Measurements from ENCODE around the gene RASGRP1. TPM values are rescaled to one million over a fixed set of nuclear protein-coding genes. Genes with fewer than 3 reads are reported as not detected.

RASGRP1 gene
- total RNA-seq, 1 experiment from 2014 or later = 0.39 TPM

DNA sequence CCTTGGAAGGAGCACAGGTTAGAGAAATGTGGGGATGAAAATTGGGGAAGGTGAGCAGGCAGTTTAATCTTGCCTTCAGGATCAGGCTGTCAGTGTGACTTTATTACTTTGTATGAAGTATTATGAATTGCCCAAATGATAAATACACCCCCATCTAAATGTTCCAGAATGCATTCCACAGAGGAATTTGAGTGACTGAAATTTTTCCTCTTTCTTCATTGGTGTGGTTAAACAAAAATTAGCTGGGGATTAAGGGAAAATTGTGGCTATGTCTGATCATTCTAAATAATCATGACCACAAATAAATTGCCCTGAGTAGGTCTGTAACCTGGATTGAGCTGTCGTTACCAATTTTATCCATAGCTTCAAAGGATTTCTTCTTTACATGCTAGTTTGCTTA is 77.2 kb downstream of the RASGRP1 start:
- H3K4me2 ChIP-seq = no peak overlapping the region
- no peak overlapping the region for H3K4me3 ChIP-seq
- no peaks in the 10 kb centered on the region for H3K36me3 ChIP-seq (ENCODE audit: low read depth)
- H4K20me1 ChIP-seq (ENCODE audit: insufficient read depth) = no peaks in the 10 kb centered on the region
- no peaks in the 10 kb centered on the region for H3K9me3 ChIP-seq (ENCODE audit: insufficient read depth, low read depth)
- no peaks in the 10 kb centered on the region for H3K9me2 ChIP-seq (ENCODE audit: insufficient read depth)
- no peaks in the 10 kb centered on the region for H3K4me1 ChIP-seq (replicated peaks; ENCODE audit: insufficient read depth)
- no peak for DNase-seq
- H2AFZ ChIP-seq = no peak overlapping the region
- H3F3A ChIP-seq (ENCODE audit: insufficient read depth, low read depth) = no peaks in the 10 kb centered on the region
- intact Hi-C loops (cut with micrococcal nuclease; ENCODE audit: unreplicated experiment) = no loop called here
- POLR2A ChIA-PET (ENCODE audit: unreplicated experiment) = no interaction called here
- no peaks in the 10 kb centered on the region for H3K27me3 ChIP-seq (ENCODE audit: insufficient read depth, low read depth)
- BruUV-seq (replicated peaks) = no TSS peak
- CTCF ChIA-PET = no interaction called here
- no peaks in the 10 kb centered on the region for H3K79me2 ChIP-seq (ENCODE audit: low read depth)
- H3K27ac ChIP-seq = no peak overlapping the region
- TF ChIP-seq, protein P1, sequence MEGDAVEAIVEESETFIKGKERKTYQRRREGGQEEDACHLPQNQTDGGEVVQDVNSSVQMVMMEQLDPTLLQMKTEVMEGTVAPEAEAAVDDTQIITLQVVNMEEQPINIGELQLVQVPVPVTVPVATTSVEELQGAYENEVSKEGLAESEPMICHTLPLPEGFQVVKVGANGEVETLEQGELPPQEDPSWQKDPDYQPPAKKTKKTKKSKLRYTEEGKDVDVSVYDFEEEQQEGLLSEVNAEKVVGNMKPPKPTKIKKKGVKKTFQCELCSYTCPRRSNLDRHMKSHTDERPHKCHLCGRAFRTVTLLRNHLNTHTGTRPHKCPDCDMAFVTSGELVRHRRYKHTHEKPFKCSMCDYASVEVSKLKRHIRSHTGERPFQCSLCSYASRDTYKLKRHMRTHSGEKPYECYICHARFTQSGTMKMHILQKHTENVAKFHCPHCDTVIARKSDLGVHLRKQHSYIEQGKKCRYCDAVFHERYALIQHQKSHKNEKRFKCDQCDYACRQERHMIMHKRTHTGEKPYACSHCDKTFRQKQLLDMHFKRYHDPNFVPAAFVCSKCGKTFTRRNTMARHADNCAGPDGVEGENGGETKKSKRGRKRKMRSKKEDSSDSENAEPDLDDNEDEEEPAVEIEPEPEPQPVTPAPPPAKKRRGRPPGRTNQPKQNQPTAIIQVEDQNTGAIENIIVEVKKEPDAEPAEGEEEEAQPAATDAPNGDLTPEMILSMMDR (conservative IDR thresholded peaks at IDR 0.05) = no peak
- no peak for TF ChIP-seq EZH2 (IDR thresholded peaks at IDR 0.05; ENCODE audit: low read depth)

DNA sequence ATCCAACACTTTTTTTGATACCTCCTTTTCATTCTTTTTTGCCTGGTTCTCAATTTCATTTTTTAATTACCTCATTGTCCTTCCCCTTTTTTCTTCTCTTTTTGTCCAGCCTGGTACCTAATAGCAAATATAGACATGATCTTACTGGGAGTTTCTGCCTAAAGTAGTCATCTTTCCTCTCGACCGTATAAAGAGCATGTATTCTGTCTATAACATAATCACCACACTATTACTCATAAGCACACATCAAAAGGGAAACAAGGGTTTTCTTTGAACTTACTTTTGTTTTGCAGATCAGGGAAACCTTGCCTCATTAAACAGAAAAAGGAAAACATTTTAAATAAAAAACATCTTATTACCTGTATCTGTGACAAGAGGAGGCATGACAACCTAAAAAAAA is 77.7 kb downstream of the RASGRP1 start:
- Histone ChIP-seq H3K79me2 (ENCODE audit: low read depth) (no peaks in the 10 kb centered on the region), H3K4me2 (no peak overlapping the region), H2AFZ (no peak overlapping the region), H3K27me3 (ENCODE audit: insufficient read depth, low read depth) (no peaks in the 10 kb centered on the region), H4K20me1 (ENCODE audit: insufficient read depth) (no peaks in the 10 kb centered on the region), H3F3A (ENCODE audit: insufficient read depth, low read depth) (no peaks in the 10 kb centered on the region), H3K36me3 (ENCODE audit: low read depth) (no peaks in the 10 kb centered on the region; the same call in 1 of the 2 replicates), H3K4me1 (replicated peaks; ENCODE audit: insufficient read depth) (no peaks in the 10 kb centered on the region), H3K27ac (no peak overlapping the region), H3K9me3 (ENCODE audit: insufficient read depth, low read depth) (no peaks in the 10 kb centered on the region), H3K9me2 (ENCODE audit: insufficient read depth) (no peaks in the 10 kb centered on the region), H3K4me3 (no peak overlapping the region)
- POLR2A ChIA-PET (ENCODE audit: unreplicated experiment) = no interaction called here
- no TSS peak for BruUV-seq (replicated peaks)
- intact Hi-C loops (cut with micrococcal nuclease; ENCODE audit: unreplicated experiment) = no loop called here
- TF ChIP-seq, protein P1 (conservative IDR thresholded peaks at IDR 0.05) = no peak
- no peak for TF ChIP-seq EZH2 (IDR thresholded peaks at IDR 0.05; ENCODE audit: low read depth)
- CTCF ChIA-PET = no interaction called here
- DNase-seq = no peak

DNA sequence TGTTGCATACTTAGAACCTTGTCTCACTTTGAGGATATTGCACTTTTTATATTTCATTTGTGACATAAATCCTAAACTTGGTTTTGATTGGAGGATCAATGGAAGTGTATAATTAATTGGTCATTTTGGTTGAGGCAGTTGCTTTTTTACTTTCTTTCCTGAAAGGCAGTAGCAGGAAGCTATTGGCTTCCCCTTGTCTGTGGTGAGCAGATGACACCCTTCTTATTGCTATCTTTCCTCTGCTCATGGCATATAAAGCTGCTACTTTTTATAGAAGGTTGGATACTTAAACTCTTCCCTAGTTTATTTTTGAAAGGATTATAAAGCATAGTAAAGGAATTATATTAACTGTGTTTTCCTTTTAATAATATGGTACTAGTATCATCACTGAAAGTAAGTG is 82.0 kb downstream of the RASGRP1 start:
- H3K79me2 ChIP-seq (ENCODE audit: low read depth) = no peaks in the 10 kb centered on the region
- H4K20me1 ChIP-seq (ENCODE audit: insufficient read depth) = no peaks in the 10 kb centered on the region
- no peak overlapping the region for H2AFZ ChIP-seq
- H3K4me2 ChIP-seq = no peak overlapping the region
- ChIA-PET CTCF (no interaction called here), POLR2A (ENCODE audit: unreplicated experiment) (no interaction called here)
- H3K9me3 ChIP-seq (ENCODE audit: insufficient read depth, low read depth) = no peaks in the 10 kb centered on the region
- no peaks in the 10 kb centered on the region for H3K27me3 ChIP-seq (ENCODE audit: insufficient read depth, low read depth)
- TF ChIP-seq EZH2 (IDR thresholded peaks at IDR 0.05; ENCODE audit: low read depth) = no peak
- TF ChIP-seq, protein P1 (conservative IDR thresholded peaks at IDR 0.05) = no peak
- no peak for DNase-seq
- intact Hi-C loops (cut with micrococcal nuclease; ENCODE audit: unreplicated experiment) = no loop called here
- no peaks in the 10 kb centered on the region for H3K9me2 ChIP-seq (ENCODE audit: insufficient read depth)
- no TSS peak for BruUV-seq (replicated peaks)
- no peaks in the 10 kb centered on the region for H3K4me1 ChIP-seq (replicated peaks; ENCODE audit: insufficient read depth)
- no peak overlapping the region for H3K4me3 ChIP-seq
- no peaks in the 10 kb centered on the region; the same call in 1 of the 2 replicates for H3K36me3 ChIP-seq (ENCODE audit: low read depth)
- no peak overlapping the region for H3K27ac ChIP-seq
- no peaks in the 10 kb centered on the region for H3F3A ChIP-seq (ENCODE audit: insufficient read depth, low read depth)

Measured in PC-9 (cell line).